Ectodermal cell (in vitro differentiated cells): ENCODE results near the gene PRAMEF4.
"Not testable (repeated sequence)": the region's sequence is repeated elsewhere in the genome, so short reads cannot be mapped to it uniquely, and the experiment has no call there.

Source experiments
- H3K27ac ChIP-seq: 2 replicates; pipeline ENCODE4 v1.7.0; 2013; ENCODE audit warnings: mild to moderate bottlenecking, low read depth, low read length; ENCODE audit not compliant: insufficient read depth, poor library complexity, severe bottlenecking
- H3K27me3 ChIP-seq: 2 replicates; pipeline ENCODE4 v1.7.0; 2013; ENCODE audit warnings: mild to moderate bottlenecking, low read length; ENCODE audit not compliant: insufficient read depth, control insufficient read depth, poor library complexity, severe bottlenecking
- H3K36me3 ChIP-seq: one replicate; pipeline ENCODE4 v1.7.0; 2013; ENCODE audit warnings: low read length; ENCODE audit not compliant: control insufficient read depth, insufficient read depth
- H3K4me1 ChIP-seq: one replicate; pipeline ENCODE4 v1.7.0; 2013; ENCODE audit warnings: low read length; ENCODE audit not compliant: control insufficient read depth, insufficient read depth
- H3K4me3 ChIP-seq: 2 replicates; pipeline ENCODE4 v1.7.0; 2013; ENCODE audit warnings: low read depth, low read length, control low read depth; ENCODE audit not compliant: insufficient read depth
- H3K9me3 ChIP-seq: 2 replicates; pipeline ENCODE4 v1.7.0; 2013; ENCODE audit warnings: mild to moderate bottlenecking, low read length, moderate library complexity; ENCODE audit not compliant: control insufficient read depth
- WGBS, 2 experiments: methylation state at CpG; one replicate each; pipeline ENCODE4 v1.1.7; 2013; ENCODE audit warnings: missing lambda C conversion rate in 2 of 2; 5-methylcytosine and 5-hydroxymethylcytosine counted together

Gene PRAMEF4

GRCh38 chr1:12851779-12852178, 34.2 kb downstream of the PRAMEF4 start:
- H3K27me3 ChIP-seq = no peaks in the 10 kb centered on the region
- WGBS, 2 experiments = 54 to 66% methylated on average over 3 to 4 of the region's 4 CpGs
- no peak overlapping the region for H3K4me3 ChIP-seq

GRCh38 chr1:12848620-12849019, 37.4 kb downstream of the PRAMEF4 start, which contains the start of gene HNRNPCL1:
Gene HNRNPCL1 (minus strand): TSS chr1:12848720. CDS start chr1:12848289, 431 bp downstream.
- WGBS, 2 experiments = 80 to 88% methylated on average over 4 to 7 of the region's 7 CpGs
- H3K4me3 ChIP-seq, H3K27me3 ChIP-seq, H3K4me1 ChIP-seq, H3K36me3 ChIP-seq, H3K9me3 ChIP-seq, H3K27ac ChIP-seq: not testable (repeated sequence)

More at GRCh38 chr1:12851779-12852178, 34.2 kb downstream of the PRAMEF4 start:
- Histone ChIP-seq H3K9me3 (peaks cover 4% of the 10 kb centered on the region), H3K4me1 (no peaks in the 10 kb centered on the region), H3K36me3 (no peaks in the 10 kb centered on the region), H3K27ac (no peak overlapping the region)

GRCh38 chr1:12833251-12833650, 52.8 kb downstream of the PRAMEF4 start:
- H3K4me3 ChIP-seq, H3K27ac ChIP-seq, H3K4me1 ChIP-seq, H3K27me3 ChIP-seq, H3K36me3 ChIP-seq, H3K9me3 ChIP-seq: not testable (repeated sequence)
- WGBS, 2 experiments = 46 to 49% methylated on average over 2 of the region's 2 CpGs

GRCh38 chr1:12831310-12831709, 54.7 kb downstream of the PRAMEF4 start, which contains the start of gene PRAMEF11:
Gene PRAMEF11 (minus strand): TSS chr1:12831410. CDS start chr1:12828789, 2,621 bp downstream.
- H3K9me3 ChIP-seq, H3K4me1 ChIP-seq, H3K36me3 ChIP-seq, H3K4me3 ChIP-seq, H3K27me3 ChIP-seq, H3K27ac ChIP-seq: not testable (repeated sequence)
- 17 to 37% methylated on average over 2 of the region's 3 CpGs for WGBS, 2 experiments
